Measurements from ENCODE around the gene BHLHA9. TPM values are rescaled to one million over a fixed set of nuclear protein-coding genes. Genes with fewer than 3 reads are reported as not detected.

BHLHA9 gene
- not detected in 2 replicates for total RNA-seq

DNA sequence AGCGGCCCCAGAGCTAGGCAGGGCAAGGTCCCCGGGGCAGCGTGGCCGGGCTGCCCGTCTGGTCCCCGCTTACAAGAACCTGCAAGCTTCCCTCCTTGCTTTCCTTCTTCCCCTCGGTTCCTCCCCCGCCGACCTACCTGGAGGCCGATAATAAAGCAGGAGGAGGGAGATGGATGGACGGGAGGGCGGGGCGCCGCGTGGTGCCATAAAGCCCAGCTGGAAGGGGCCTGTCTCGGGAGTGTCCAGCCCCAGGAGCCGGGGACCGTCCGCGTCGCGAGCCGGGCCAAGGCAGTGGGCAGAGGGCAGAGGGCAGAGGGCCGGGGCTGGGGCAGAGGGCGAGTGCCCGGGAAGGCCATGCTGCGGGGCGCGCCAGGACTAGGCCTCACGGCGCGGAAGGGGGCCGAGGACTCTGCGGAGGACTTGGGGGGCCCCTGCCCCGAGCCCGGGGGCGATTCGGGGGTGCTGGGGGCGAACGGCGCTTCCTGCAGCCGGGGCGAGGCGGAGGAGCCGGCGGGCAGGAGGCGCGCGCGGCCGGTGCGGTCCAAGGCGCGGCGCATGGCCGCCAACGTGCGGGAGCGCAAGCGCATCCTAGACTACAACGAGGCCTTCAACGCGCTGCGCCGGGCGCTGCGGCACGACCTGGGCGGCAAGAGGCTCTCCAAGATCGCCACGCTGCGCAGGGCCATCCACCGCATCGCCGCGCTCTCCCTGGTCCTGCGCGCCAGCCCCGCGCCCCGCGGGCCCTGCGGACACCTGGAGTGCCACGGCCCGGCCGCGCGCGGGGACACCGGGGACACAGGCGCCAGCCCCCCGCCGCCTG is at the start of gene BHLHA9:
BHLHA9 (plus strand) TSS at position 235 of the 820 bp plus-strand sequence; CDS start at position 355, 120 bp downstream.

Other genes starting within 250 kb of the BHLHA9 start
- gene ABR, start 90.5 kb upstream of the BHLHA9 start, total RNA-seq = 79.2 and 88.6 TPM in 2 replicates
- gene TRARG1, start 9.2 kb downstream of the BHLHA9 start, total RNA-seq = not detected in 2 replicates
- 405 and 717 TPM in 2 replicates for gene YWHAE, start 129.8 kb downstream of the BHLHA9 start, total RNA-seq
- gene CRK, start 185.8 kb downstream of the BHLHA9 start, total RNA-seq = 51.5 and 58.7 TPM in 2 replicates
- 139 and 153 TPM in 2 replicates for gene MYO1C, start 222.2 kb downstream of the BHLHA9 start, total RNA-seq
- gene INPP5K, start 246.2 kb downstream of the BHLHA9 start, total RNA-seq = 49.7 and 51.0 TPM in 2 replicates

All from mesangial cell (primary cell).